Mammary epithelial cell (primary cell): ENCODE measurements around the gene EIF3CL.
"Not testable (repeated sequence)": the region's sequence is repeated elsewhere in the genome, so short reads cannot be mapped to it uniquely, and the experiment has no call there.

Experiments
- CTCF ChIP-seq, 2 donors: IDR thresholded peaks in 1 of 2; conservative IDR thresholded peaks in 1 of 2; 2 replicates each; pipeline ENCODE4 v1.5.1; 2011 to 2012; ENCODE audit warnings: inconsistent platforms in 2 of 2, low read length in 2 of 2, mild to moderate bottlenecking in 2 of 2, control low read depth in 1 of 2, low read depth in 1 of 2; ENCODE audit not compliant: insufficient read depth in 1 of 2; ENCODE audit errors: extremely low read depth in 1 of 2
- EZH2 ChIP-seq: IDR thresholded peaks from 2 replicates; pipeline ENCODE4 v1.6.1; 2012; ENCODE audit warnings: low read length, inconsistent platforms, borderline replicate concordance

- TF ChIP-seq CTCF (conservative IDR thresholded peaks at IDR 0.05 in 1 of 2, IDR thresholded peaks at IDR 0.05 in 1 of 2; ENCODE audit: extremely low read depth in 1 of 2, insufficient read depth in 1 of 2, low read depth in 1 of 2, low read length in 2 of 2); EZH2: not testable (repeated sequence)
Observed at GRCh38 chr16:28417033-28417432, 13.4 kb upstream of the EIF3CL start.
